Osteocyte (in vitro differentiated cells): Measurements from ENCODE around the gene IPO4. TPM values are rescaled to one million over a fixed set of nuclear protein-coding genes. Genes with fewer than 3 reads are reported as not detected.
"Not testable (repeated sequence)": the region's sequence is repeated elsewhere in the genome, so short reads cannot be mapped to it uniquely, and the experiment has no call there.

ENCODE experiments used
- DNase-seq: peaks from one replicate; pipeline ENCODE4 v3.0.0; 2021; ENCODE audit warnings: mixed read lengths; ENCODE audit not compliant: unreplicated experiment; ENCODE audit errors: extremely low spot score
- H3K27ac Mint-ChIP-seq: one replicate; pipeline ENCODE4 v1.8.0; 2021; ENCODE audit warnings: mild to moderate bottlenecking, mixed read lengths; ENCODE audit not compliant: unreplicated experiment
- H3K27me3 Mint-ChIP-seq: one replicate; pipeline ENCODE4 v1.8.0; 2021; ENCODE audit warnings: mixed read lengths; ENCODE audit not compliant: unreplicated experiment
- H3K36me3 Mint-ChIP-seq: one replicate; pipeline ENCODE4 v1.8.0; 2021; ENCODE audit warnings: mixed read lengths; ENCODE audit not compliant: unreplicated experiment
- H3K4me1 Mint-ChIP-seq: one replicate; pipeline ENCODE4 v1.8.0; 2021; ENCODE audit warnings: mixed read lengths; ENCODE audit not compliant: unreplicated experiment
- H3K4me3 Mint-ChIP-seq: one replicate; pipeline ENCODE4 v1.8.0; 2021; ENCODE audit warnings: mild to moderate bottlenecking, moderate library complexity, mixed read lengths; ENCODE audit not compliant: unreplicated experiment
- H3K9me3 Mint-ChIP-seq: one replicate; pipeline ENCODE4 v1.8.0; 2021; ENCODE audit warnings: mixed read lengths; ENCODE audit not compliant: unreplicated experiment
- CTCF ChIP-seq: fragments of 200-600 bp; sonication (generic); IDR thresholded peaks from 2 replicates; pipeline ENCODE4 v1.5.0; 2021; ENCODE audit warnings: antibody characterized with exemption, mild to moderate bottlenecking, moderate library complexity
- total RNA-seq: library from RNA; stranded (reverse); gene quantifications from 2 replicates; pipeline ENCODE4 v1.2.1, GENCODE V29; 2021

Gene IPO4
- total RNA-seq, 1 donor from 2014 or later = 36.5 TPM

GRCh38 chr14:24207104-24207551 lies 18.5 kb upstream of the IPO4 start:
- Mint-ChIP-seq H3K4me1 (peaks cover 8% of the 10 kb centered on the region), H3K4me3 (no peak overlapping the region), H3K27me3 (no peaks in the 10 kb centered on the region), H3K36me3 (peaks cover 50% of the 10 kb centered on the region), H3K9me3 (peaks cover 5% of the 10 kb centered on the region), H3K27ac (no peak overlapping the region)
- no peak for TF ChIP-seq CTCF
- no peak for DNase-seq

GRCh38 chr14:24206260-24207103 lies 17.9 kb upstream of the IPO4 start:
- Mint-ChIP-seq H3K4me1 (peaks cover 5% of the 10 kb centered on the region), H3K27me3 (no peaks in the 10 kb centered on the region), H3K36me3 (peaks cover 54% of the 10 kb centered on the region), H3K4me3 (no peak overlapping the region), H3K9me3 (peaks cover 5% of the 10 kb centered on the region), H3K27ac (no peak overlapping the region)
- no peak for DNase-seq
- no peak for TF ChIP-seq CTCF

GRCh38 chr14:24204163-24205146 lies 15.8 kb upstream of the IPO4 start:
- no peak for TF ChIP-seq CTCF
- no peak overlapping the region for H3K4me3 Mint-ChIP-seq
- no peaks in the 10 kb centered on the region for H3K27me3 Mint-ChIP-seq
- no peaks in the 10 kb centered on the region for H3K4me1 Mint-ChIP-seq
- DNase-seq = no peak
- peaks cover 45% of the 10 kb centered on the region for H3K36me3 Mint-ChIP-seq
- H3K9me3 Mint-ChIP-seq = peaks cover 5% of the 10 kb centered on the region
- H3K27ac Mint-ChIP-seq = no peak overlapping the region

GRCh38 chr14:24203249-24203886 lies 14.8 kb upstream of the IPO4 start:
- H3K27ac Mint-ChIP-seq, H3K27me3 Mint-ChIP-seq, DNase-seq, H3K9me3 Mint-ChIP-seq, H3K4me3 Mint-ChIP-seq, H3K4me1 Mint-ChIP-seq: not testable (repeated sequence)
- peaks cover 48% of the 10 kb centered on the region for H3K36me3 Mint-ChIP-seq

- not testable (repeated sequence) for H3K27ac Mint-ChIP-seq, DNase-seq, H3K27me3 Mint-ChIP-seq, H3K9me3 Mint-ChIP-seq, H3K4me1 Mint-ChIP-seq, H3K4me3 Mint-ChIP-seq
- peaks cover 41% of the 10 kb centered on the region for H3K36me3 Mint-ChIP-seq
Observed at GRCh38 chr14:24202538-24202937, 13.9 kb upstream of the IPO4 start.
